22Rv1 (cell line): ENCODE data around the gene ITFG1.

ENCODE experiments used
- ZFX ChIP-seq: fragments of 450-650 bp; IDR thresholded peaks from 2 replicates; pipeline ENCODE4 v1.6.1; 2017; ENCODE audit warnings: antibody characterized with exemption, borderline replicate concordance
- TF ChIP-seq, protein P1 (sequence below): fragments of 450-650 bp; IDR thresholded peaks from 2 replicates; pipeline ENCODE4 v1.5.1; 2017; ENCODE audit warnings: mild to moderate bottlenecking

DNA sequence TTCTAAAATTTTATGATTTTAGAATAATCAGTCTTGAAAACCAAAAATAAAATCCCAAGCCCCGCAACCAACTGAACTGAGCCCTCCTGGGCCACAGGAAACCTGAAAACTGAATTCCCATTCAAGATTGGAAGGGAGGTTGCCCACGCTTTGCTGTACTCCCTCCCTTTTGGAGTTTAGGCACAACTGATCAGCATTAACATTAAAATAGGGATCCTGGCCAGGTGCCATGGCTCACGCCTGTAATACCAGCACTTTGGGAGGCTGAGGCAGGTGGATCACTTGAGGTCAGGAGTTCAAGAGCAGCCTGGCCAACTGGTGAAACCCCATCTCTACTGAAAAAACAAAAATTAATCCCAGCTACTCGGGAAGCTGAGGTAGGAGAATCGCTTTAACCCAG lies 264.4 kb downstream of the ITFG1 start:
- TF ChIP-seq, protein P1, sequence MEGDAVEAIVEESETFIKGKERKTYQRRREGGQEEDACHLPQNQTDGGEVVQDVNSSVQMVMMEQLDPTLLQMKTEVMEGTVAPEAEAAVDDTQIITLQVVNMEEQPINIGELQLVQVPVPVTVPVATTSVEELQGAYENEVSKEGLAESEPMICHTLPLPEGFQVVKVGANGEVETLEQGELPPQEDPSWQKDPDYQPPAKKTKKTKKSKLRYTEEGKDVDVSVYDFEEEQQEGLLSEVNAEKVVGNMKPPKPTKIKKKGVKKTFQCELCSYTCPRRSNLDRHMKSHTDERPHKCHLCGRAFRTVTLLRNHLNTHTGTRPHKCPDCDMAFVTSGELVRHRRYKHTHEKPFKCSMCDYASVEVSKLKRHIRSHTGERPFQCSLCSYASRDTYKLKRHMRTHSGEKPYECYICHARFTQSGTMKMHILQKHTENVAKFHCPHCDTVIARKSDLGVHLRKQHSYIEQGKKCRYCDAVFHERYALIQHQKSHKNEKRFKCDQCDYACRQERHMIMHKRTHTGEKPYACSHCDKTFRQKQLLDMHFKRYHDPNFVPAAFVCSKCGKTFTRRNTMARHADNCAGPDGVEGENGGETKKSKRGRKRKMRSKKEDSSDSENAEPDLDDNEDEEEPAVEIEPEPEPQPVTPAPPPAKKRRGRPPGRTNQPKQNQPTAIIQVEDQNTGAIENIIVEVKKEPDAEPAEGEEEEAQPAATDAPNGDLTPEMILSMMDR, result no peak
- TF ChIP-seq ZFX, result no peak
